Ishikawa (cell line): ENCODE data around the gene NAGK.

ENCODE experiments used
- CEBPB ChIP-seq: IDR thresholded peaks from 2 replicates; pipeline ENCODE4 v1.6.1; 2012
- CREB1 ChIP-seq: IDR thresholded peaks from 2 replicates; pipeline ENCODE4 v1.6.1; 2012; ENCODE audit warnings: low read depth
- EGR1 ChIP-seq: IDR thresholded peaks from 2 replicates; pipeline ENCODE4 v1.6.1; 2012
- EP300 ChIP-seq: IDR thresholded peaks from 2 replicates; pipeline ENCODE4 v1.6.1; 2012; ENCODE audit warnings: borderline replicate concordance
- FOXM1 ChIP-seq: IDR thresholded peaks from 2 replicates; pipeline ENCODE4 v1.6.1; 2012; ENCODE audit warnings: low read depth, borderline replicate concordance
- NFIC ChIP-seq: IDR thresholded peaks from 2 replicates; pipeline ENCODE4 v1.6.1; 2012
- RAD21 ChIP-seq: IDR thresholded peaks from 2 replicates; pipeline ENCODE4 v1.6.1; 2012; ENCODE audit warnings: low read depth
- REST ChIP-seq: IDR thresholded peaks from 2 replicates; pipeline ENCODE4 v1.6.1; 2012; ENCODE audit warnings: low read depth, mild to moderate bottlenecking
- TAF1 ChIP-seq: IDR thresholded peaks from 2 replicates; pipeline ENCODE4 v1.6.1; 2012; ENCODE audit warnings: low read depth, mild to moderate bottlenecking
- TCF12 ChIP-seq: IDR thresholded peaks from 2 replicates; pipeline ENCODE4 v1.6.1; 2012; ENCODE audit warnings: low read depth
- TEAD4 ChIP-seq: IDR thresholded peaks from 2 replicates; pipeline ENCODE4 v1.6.1; 2012
- USF1 ChIP-seq: IDR thresholded peaks from 2 replicates; pipeline ENCODE4 v1.6.1; 2012
- YY1 ChIP-seq: IDR thresholded peaks from 2 replicates; pipeline ENCODE4 v1.6.1; 2012; ENCODE audit warnings: low read depth
- ZBTB7A ChIP-seq: IDR thresholded peaks from 2 replicates; pipeline ENCODE4 v1.6.1; 2012; ENCODE audit warnings: low read depth
- TF ChIP-seq, protein P1 (sequence below): IDR thresholded peaks from 2 replicates; pipeline ENCODE4 v1.6.1; 2012

NAGK gene

GRCh38 chr2:71108091-71108490, 39.6 kb downstream of the NAGK start:
- TF ChIP-seq FOXM1 (no peak), TCF12 (no peak), RAD21 (no peak), NFIC (no peak)
- TF ChIP-seq, protein P1, sequence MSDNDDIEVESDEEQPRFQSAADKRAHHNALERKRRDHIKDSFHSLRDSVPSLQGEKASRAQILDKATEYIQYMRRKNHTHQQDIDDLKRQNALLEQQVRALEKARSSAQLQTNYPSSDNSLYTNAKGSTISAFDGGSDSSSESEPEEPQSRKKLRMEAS, result no peak

- TF ChIP-seq REST (no peak), YY1 (no peak), TCF12 (no peak), EGR1 (no peak), USF1 (no peak), FOXM1 (no peak), RAD21 (no peak), TEAD4 (no peak), EP300 (no peak), CEBPB (no peak), NFIC (no peak), CREB1 (no peak), ZBTB7A (no peak), TAF1 (no peak)
- TF ChIP-seq, protein P1, result no peak
Observed at GRCh38 chr2:71113843-71114242, 45.4 kb downstream of the NAGK start.

- TF ChIP-seq TEAD4, result no peak
- no peak for TF ChIP-seq EGR1
- TF ChIP-seq ZBTB7A, result no peak
- no peak for TF ChIP-seq CEBPB
- no peak for TF ChIP-seq NFIC
- TF ChIP-seq REST, result no peak
- TF ChIP-seq TCF12, result no peak
- no peak for TF ChIP-seq CREB1
- no peak for TF ChIP-seq TAF1
- no peak for TF ChIP-seq RAD21
Observed at GRCh38 chr2:71117063-71117462, 48.6 kb downstream of the NAGK start.

DNA sequence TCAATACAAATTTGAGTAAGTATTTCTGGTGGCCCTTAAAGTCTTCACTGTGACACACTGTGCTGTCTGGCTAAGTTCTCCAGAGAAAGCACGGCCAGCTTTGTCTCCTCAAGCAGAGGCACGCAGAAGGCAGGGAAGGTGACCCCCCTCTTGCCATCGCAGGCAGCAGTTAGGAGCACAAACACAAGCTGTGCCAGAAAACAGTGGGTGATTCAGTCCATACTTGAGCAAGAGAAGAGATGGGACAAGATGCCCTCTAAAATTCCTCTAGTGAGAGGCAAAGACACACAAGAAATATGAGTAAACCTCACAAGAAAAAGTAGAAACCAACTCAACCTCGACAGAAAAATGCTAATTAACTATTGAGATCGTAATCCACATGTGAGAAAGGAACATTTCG, 51.7 kb downstream of the NAGK start:
- TF ChIP-seq EP300, result no peak

DNA sequence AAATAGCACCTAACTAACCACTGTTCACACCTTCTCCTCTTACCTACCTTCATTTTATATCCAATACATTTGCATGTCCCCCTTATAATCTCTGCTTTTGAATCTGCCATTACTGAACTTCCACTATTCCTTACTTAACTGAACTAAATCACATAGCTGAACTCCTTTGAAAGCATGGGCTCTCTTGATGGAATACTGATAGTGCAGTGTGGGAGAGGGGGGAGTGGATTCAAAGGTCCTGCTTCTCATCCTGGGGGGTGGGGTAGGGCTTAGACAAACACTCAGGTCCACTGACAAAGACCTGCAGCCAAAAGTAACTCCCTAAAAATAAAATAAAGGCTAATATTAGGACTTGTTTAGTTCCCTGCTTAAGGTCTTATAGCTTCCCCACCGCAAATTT, 53.0 kb downstream of the NAGK start:
- TF ChIP-seq ZBTB7A (no peak), RAD21 (no peak), NFIC (no peak)

DNA sequence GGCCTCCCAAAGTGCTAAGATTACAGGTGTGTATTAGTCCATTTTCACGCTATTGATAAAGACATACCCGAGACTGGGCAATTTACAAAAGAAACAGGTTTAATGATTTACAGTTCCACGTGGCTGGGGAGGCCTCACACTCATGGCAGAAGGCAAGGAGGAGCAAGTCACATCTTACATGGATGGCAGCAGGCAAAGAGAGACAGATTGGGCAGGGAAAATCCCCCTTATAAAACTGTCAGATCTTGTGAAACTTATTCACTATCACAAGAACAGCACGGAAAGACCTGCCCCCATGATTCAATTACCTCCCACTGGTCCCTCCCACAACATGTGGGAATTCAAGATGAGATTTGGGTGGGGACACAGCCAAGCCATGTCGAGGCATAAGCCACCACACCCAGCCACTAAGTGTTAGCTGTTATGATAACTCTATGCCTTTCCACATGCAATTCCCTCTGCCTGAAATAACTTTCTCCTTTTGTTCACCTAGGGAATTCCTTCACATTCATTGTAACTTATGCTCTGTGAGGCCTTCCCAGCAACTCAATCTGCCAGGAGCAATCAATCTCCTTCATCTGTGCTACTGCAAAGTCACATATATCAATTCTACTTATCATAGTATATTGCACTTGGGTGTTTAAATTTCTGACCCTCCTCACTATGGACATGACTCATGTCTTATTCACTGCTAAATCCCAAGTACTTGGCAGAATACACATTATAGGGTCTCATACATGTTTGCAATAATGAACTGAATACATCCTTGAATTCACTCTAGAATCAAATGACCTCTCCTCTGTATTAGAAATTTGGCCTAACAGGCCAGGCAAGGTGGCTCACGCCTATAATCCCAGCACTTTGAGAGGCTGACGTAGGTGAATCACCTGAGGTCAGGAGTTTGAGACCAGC, 54.2 kb downstream of the NAGK start:
- TF ChIP-seq USF1, result no peak
- no peak for TF ChIP-seq NFIC
- TF ChIP-seq CEBPB, result no peak
- no peak for TF ChIP-seq TAF1
- TF ChIP-seq EGR1, result no peak
- TF ChIP-seq TCF12, result no peak
- no peak for TF ChIP-seq CREB1
- no peak for TF ChIP-seq EP300
- no peak for TF ChIP-seq YY1
- TF ChIP-seq ZBTB7A, result no peak
- TF ChIP-seq, protein P1, result no peak
- TF ChIP-seq FOXM1, result no peak
- TF ChIP-seq TEAD4, result no peak
- no peak for TF ChIP-seq RAD21
- no peak for TF ChIP-seq REST
